Esophagus squamous epithelium (tissue), 4 donors: ENCODE measurements around the gene CLDN19.

Experiments used
- POLR2A ChIP-seq, 4 donors: fragments of 450-650 bp; IDR thresholded peaks; one replicate each; pipeline ENCODE4 v1.6.1; 2017; ENCODE audit warnings: antibody characterized with exemption in 4 of 4, mild to moderate bottlenecking in 4 of 4, moderate library complexity in 3 of 4
- TF ChIP-seq, protein P1 (sequence below), 6 experiments: fragments of 450-650 bp in 4 of 6; fragments of 200-600 bp in 2 of 6; sonication (generic) in 2 of 6; IDR thresholded peaks; one replicate each; pipeline ENCODE4 v1.5.1; 2016 to 2019; ENCODE audit warnings: antibody characterized with exemption in 6 of 6, mild to moderate bottlenecking in 4 of 6, moderate library complexity in 4 of 6

DNA sequence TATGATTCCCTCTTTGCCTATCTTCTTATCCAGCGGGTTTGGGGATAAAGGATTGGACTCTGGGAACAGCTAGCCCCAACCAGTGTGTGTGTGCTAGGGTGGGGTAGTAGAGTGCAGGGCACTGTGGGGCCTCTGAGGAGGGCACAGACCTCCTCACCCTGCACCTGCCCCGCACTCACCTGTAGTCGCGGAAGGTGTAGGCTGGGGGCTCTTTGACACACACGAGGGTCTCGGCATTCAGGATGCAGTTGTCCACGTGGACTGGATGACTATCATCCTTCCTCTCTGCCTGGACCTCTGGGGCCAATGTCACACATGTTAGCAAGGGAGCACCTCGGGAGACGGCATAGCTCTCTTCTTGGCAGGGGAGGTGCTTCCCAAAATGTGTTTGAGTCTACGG, 8.0 kb upstream of the CLDN19 start:
- TF ChIP-seq, protein P1, sequence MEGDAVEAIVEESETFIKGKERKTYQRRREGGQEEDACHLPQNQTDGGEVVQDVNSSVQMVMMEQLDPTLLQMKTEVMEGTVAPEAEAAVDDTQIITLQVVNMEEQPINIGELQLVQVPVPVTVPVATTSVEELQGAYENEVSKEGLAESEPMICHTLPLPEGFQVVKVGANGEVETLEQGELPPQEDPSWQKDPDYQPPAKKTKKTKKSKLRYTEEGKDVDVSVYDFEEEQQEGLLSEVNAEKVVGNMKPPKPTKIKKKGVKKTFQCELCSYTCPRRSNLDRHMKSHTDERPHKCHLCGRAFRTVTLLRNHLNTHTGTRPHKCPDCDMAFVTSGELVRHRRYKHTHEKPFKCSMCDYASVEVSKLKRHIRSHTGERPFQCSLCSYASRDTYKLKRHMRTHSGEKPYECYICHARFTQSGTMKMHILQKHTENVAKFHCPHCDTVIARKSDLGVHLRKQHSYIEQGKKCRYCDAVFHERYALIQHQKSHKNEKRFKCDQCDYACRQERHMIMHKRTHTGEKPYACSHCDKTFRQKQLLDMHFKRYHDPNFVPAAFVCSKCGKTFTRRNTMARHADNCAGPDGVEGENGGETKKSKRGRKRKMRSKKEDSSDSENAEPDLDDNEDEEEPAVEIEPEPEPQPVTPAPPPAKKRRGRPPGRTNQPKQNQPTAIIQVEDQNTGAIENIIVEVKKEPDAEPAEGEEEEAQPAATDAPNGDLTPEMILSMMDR (IDR thresholded peaks at IDR 0.05) = no peak
- no peak for TF ChIP-seq POLR2A (IDR thresholded peaks at IDR 0.05)
